Endothelial cell (in vitro differentiated cells): ENCODE data around the gene CFAP77. TPM values are rescaled to one million over a fixed set of nuclear protein-coding genes. Genes with fewer than 3 reads are reported as not detected.

Source experiments
- DNase-seq: peaks from one replicate; pipeline ENCODE4 v3.0.0; 2021; ENCODE audit warnings: low spot score
- H3K27ac Mint-ChIP-seq: one replicate; pipeline ENCODE4 v1.8.0; 2021; ENCODE audit warnings: mixed read lengths, inconsistent platforms; ENCODE audit not compliant: unreplicated experiment
- H3K27me3 Mint-ChIP-seq: one replicate; pipeline ENCODE4 v1.8.0; 2021; ENCODE audit warnings: mild to moderate bottlenecking, moderate library complexity, mixed read lengths, inconsistent platforms; ENCODE audit not compliant: unreplicated experiment
- H3K36me3 Mint-ChIP-seq: one replicate; pipeline ENCODE4 v1.8.0; 2021; ENCODE audit warnings: mild to moderate bottlenecking, low read depth, mixed read lengths, inconsistent platforms; ENCODE audit not compliant: unreplicated experiment
- H3K4me1 Mint-ChIP-seq: one replicate; pipeline ENCODE4 v1.8.0; 2021; ENCODE audit warnings: mild to moderate bottlenecking, mixed read lengths, inconsistent platforms; ENCODE audit not compliant: unreplicated experiment
- H3K4me3 Mint-ChIP-seq: one replicate; pipeline ENCODE4 v1.8.0; 2021; ENCODE audit warnings: mild to moderate bottlenecking, mixed read lengths, inconsistent platforms; ENCODE audit not compliant: unreplicated experiment
- H3K9me3 Mint-ChIP-seq: one replicate; pipeline ENCODE4 v1.8.0; 2021; ENCODE audit warnings: mixed read lengths, inconsistent platforms; ENCODE audit not compliant: unreplicated experiment
- total RNA-seq: library from RNA; stranded (reverse); fragmentation: NEBNext Ultra II Directional; extraction: Animal tissue kit (Norgen Biotek cat#: 25700); gene quantifications from one replicate; pipeline ENCODE4 v1.2.1, GENCODE V29; 2021; ENCODE audit not compliant: unreplicated experiment
- TF ChIP-seq, protein P1 (sequence below): fragments of 200-600 bp; sonication (generic); IDR thresholded peaks from one replicate; pipeline ENCODE4 v1.5.0; 2021; ENCODE audit warnings: antibody characterized with exemption; ENCODE audit not compliant: unreplicated experiment

CFAP77 gene
- total RNA-seq, 1 donor from 2014 or later = 3.7 TPM

DNA sequence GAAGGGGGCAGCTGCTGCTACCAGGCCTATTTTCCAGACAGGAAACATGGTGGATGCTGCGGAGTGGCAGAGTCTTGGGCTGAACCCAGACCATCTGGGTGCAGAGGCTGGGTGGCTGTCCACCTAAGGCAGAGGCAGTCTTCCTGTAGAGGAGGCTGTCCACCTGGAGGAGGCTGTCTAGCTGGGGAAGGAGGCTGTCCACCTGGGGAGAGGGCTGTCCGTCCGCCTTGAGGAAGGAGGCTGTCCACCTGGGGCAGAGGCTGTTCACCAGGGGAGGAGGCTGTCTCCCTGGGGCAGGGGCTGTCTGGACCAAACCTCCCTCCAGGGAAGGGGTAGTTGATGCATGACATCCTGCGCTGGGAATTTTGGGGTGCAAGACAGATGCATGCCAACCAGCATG is 133.2 kb downstream of the CFAP77 start:
- DNase-seq = no peak
- Mint-ChIP-seq H3K27me3 (peaks cover 4% of the 10 kb centered on the region), H3K27ac (no peak overlapping the region), H3K9me3 (no peaks in the 10 kb centered on the region), H3K36me3 (no peaks in the 10 kb centered on the region), H3K4me3 (no peak overlapping the region), H3K4me1 (peaks cover 9% of the 10 kb centered on the region)
- TF ChIP-seq, protein P1, sequence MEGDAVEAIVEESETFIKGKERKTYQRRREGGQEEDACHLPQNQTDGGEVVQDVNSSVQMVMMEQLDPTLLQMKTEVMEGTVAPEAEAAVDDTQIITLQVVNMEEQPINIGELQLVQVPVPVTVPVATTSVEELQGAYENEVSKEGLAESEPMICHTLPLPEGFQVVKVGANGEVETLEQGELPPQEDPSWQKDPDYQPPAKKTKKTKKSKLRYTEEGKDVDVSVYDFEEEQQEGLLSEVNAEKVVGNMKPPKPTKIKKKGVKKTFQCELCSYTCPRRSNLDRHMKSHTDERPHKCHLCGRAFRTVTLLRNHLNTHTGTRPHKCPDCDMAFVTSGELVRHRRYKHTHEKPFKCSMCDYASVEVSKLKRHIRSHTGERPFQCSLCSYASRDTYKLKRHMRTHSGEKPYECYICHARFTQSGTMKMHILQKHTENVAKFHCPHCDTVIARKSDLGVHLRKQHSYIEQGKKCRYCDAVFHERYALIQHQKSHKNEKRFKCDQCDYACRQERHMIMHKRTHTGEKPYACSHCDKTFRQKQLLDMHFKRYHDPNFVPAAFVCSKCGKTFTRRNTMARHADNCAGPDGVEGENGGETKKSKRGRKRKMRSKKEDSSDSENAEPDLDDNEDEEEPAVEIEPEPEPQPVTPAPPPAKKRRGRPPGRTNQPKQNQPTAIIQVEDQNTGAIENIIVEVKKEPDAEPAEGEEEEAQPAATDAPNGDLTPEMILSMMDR = no peak

GRCh38 chr9:132543960-132544359 is 133.9 kb downstream of the CFAP77 start:
- Mint-ChIP-seq H3K27me3 (peaks cover 4% of the 10 kb centered on the region), H3K27ac (no peak overlapping the region), H3K9me3 (no peaks in the 10 kb centered on the region), H3K4me1 (peaks cover 9% of the 10 kb centered on the region), H3K4me3 (no peak overlapping the region), H3K36me3 (no peaks in the 10 kb centered on the region)
- TF ChIP-seq, protein P1 = no peak
- no peak for DNase-seq

GRCh38 chr9:132545578-132545977 is 135.6 kb downstream of the CFAP77 start:
- Mint-ChIP-seq H3K4me1 (peaks cover 9% of the 10 kb centered on the region), H3K9me3 (no peaks in the 10 kb centered on the region), H3K4me3 (no peak overlapping the region), H3K27me3 (peaks cover 4% of the 10 kb centered on the region), H3K27ac (no peak overlapping the region), H3K36me3 (no peaks in the 10 kb centered on the region)
- DNase-seq = no peak
- TF ChIP-seq, protein P1 = no peak

DNA sequence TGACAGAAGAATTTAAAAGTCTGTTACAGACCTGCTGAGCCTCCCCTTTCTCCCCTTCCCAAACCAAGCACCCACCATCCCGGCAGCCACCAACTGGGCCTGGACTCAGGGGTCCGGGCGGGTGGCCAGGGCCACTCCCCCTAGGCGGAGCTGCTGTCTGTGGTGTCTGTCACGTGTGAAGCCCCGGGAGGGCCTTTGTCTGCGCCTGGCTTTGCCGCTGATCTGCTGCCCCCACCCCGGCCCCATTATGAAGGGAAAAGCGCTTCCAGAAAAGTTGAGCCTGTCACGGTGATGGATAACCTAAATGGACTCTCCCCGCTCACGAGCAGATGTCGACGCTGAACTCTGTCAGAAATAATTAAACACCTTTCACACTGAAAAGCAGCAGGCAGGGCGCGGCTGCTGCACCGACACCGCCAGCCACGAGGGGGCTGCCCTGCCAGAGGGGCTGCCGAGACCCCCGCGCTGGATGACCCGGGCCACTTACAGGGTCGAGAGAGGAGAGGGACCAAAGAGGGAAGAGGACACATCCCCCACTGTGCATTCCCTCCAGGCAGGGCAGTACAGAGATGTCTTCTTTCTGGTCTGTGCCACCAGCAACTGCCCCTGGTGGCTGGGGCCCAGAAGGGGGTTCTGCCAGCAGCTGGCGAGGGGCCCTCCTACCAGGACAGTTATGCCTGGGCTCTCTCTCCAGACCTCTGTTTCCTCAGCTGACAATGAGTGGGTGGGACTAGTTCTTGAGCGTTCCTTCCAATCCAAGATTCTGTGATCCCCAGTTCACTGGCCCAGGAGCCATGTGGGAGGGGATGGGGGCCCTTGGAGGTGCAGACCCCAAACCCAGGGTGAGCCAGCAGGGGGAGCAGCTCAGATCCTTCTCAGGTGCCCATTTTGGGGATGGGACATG is 136.4 kb downstream of the CFAP77 start:
- Mint-ChIP-seq H3K4me1 (peaks cover 9% of the 10 kb centered on the region), H3K36me3 (no peaks in the 10 kb centered on the region), H3K4me3 (peak overlapping the region; percentile 31), H3K27me3 (peaks cover 4% of the 10 kb centered on the region), H3K9me3 (no peaks in the 10 kb centered on the region), H3K27ac (no peak overlapping the region)
- DNase-seq = peak; percentile 43
- TF ChIP-seq, protein P1 = peak; percentile 70

GRCh38 chr9:132547052-132547431 is 137.0 kb downstream of the CFAP77 start:
- TF ChIP-seq, protein P1 = no peak
- H3K9me3 Mint-ChIP-seq = no peaks in the 10 kb centered on the region
- peaks cover 4% of the 10 kb centered on the region for H3K27me3 Mint-ChIP-seq
- H3K36me3 Mint-ChIP-seq = no peaks in the 10 kb centered on the region
- H3K27ac Mint-ChIP-seq = no peak overlapping the region
- no peak for DNase-seq
- peaks cover 9% of the 10 kb centered on the region for H3K4me1 Mint-ChIP-seq
- H3K4me3 Mint-ChIP-seq = no peak overlapping the region
